ENCODE measurements around the gene GLRA1.

GLRA1 gene

GRCh38 chr5:151909628-151910027 lies 15.0 kb downstream of the GLRA1 start:
- no peak for TF ChIP-seq CTCF (IDR thresholded peaks at IDR 0.05; ENCODE audit: low read depth, low read length, missing control alignments)
- DNase-seq (ENCODE audit: extremely low read depth, low read depth), result no peak
- no peak overlapping the region for H3K4me3 ChIP-seq (replicated peaks; ENCODE audit: low read depth, low read length)

- no peak for TF ChIP-seq CTCF (IDR thresholded peaks at IDR 0.05; ENCODE audit: low read depth, low read length, missing control alignments)
- no peak overlapping the region for H3K4me3 ChIP-seq (replicated peaks; ENCODE audit: low read depth, low read length)
- DNase-seq (ENCODE audit: extremely low read depth, low read depth), result no peak
Observed at GRCh38 chr5:151906246-151906645, 18.4 kb downstream of the GLRA1 start.

GRCh38 chr5:151905557-151905961 lies 19.1 kb downstream of the GLRA1 start:
- no peak for TF ChIP-seq CTCF (IDR thresholded peaks at IDR 0.05; ENCODE audit: low read depth, low read length, missing control alignments)
- no peak overlapping the region for H3K4me3 ChIP-seq (replicated peaks; ENCODE audit: low read depth, low read length)
- no peak for DNase-seq (ENCODE audit: extremely low read depth, low read depth)

- H3K4me3 ChIP-seq (replicated peaks; ENCODE audit: low read depth, low read length), result no peak overlapping the region
- no peak for TF ChIP-seq CTCF (IDR thresholded peaks at IDR 0.05; ENCODE audit: low read depth, low read length, missing control alignments)
- DNase-seq (ENCODE audit: extremely low read depth, low read depth), result no peak
Observed at GRCh38 chr5:151904909-151905308, 19.7 kb downstream of the GLRA1 start.

GRCh38 chr5:151904127-151904526 lies 20.5 kb downstream of the GLRA1 start:
- no peak for DNase-seq (ENCODE audit: extremely low read depth, low read depth)
- H3K4me3 ChIP-seq (replicated peaks; ENCODE audit: low read depth, low read length), result no peak overlapping the region
- no peak for TF ChIP-seq CTCF (IDR thresholded peaks at IDR 0.05; ENCODE audit: low read depth, low read length, missing control alignments)

GRCh38 chr5:151903243-151903653 lies 21.4 kb downstream of the GLRA1 start:
- no peak for TF ChIP-seq CTCF (IDR thresholded peaks at IDR 0.05; ENCODE audit: low read depth, low read length, missing control alignments)
- H3K4me3 ChIP-seq (replicated peaks; ENCODE audit: low read depth, low read length), result no peak overlapping the region
- no peak for DNase-seq (ENCODE audit: extremely low read depth, low read depth)

GRCh38 chr5:151902215-151902614 lies 22.4 kb downstream of the GLRA1 start:
- DNase-seq (ENCODE audit: extremely low read depth, low read depth), result no peak
- H3K4me3 ChIP-seq (replicated peaks; ENCODE audit: low read depth, low read length), result no peak overlapping the region
- TF ChIP-seq CTCF (IDR thresholded peaks at IDR 0.05; ENCODE audit: low read depth, low read length, missing control alignments), result no peak

All from HFF-Myc (cell line).